ENCODE measurements around the gene ACO2.
"Not testable (repeated sequence)": the region's sequence is repeated elsewhere in the genome, so short reads cannot be mapped to it uniquely, and the experiment has no call there.

Gene ACO2

GRCh38 chr22:41568811-41569210 lies 99.9 kb downstream of the ACO2 start:
- no peak overlapping the region for H3K27ac ChIP-seq

GRCh38 chr22:41570221-41570620 lies 101.3 kb downstream of the ACO2 start:
- TF ChIP-seq, protein P1, sequence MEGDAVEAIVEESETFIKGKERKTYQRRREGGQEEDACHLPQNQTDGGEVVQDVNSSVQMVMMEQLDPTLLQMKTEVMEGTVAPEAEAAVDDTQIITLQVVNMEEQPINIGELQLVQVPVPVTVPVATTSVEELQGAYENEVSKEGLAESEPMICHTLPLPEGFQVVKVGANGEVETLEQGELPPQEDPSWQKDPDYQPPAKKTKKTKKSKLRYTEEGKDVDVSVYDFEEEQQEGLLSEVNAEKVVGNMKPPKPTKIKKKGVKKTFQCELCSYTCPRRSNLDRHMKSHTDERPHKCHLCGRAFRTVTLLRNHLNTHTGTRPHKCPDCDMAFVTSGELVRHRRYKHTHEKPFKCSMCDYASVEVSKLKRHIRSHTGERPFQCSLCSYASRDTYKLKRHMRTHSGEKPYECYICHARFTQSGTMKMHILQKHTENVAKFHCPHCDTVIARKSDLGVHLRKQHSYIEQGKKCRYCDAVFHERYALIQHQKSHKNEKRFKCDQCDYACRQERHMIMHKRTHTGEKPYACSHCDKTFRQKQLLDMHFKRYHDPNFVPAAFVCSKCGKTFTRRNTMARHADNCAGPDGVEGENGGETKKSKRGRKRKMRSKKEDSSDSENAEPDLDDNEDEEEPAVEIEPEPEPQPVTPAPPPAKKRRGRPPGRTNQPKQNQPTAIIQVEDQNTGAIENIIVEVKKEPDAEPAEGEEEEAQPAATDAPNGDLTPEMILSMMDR (conservative IDR thresholded peaks at IDR 0.05), result no peak
- no peak for TF ChIP-seq ZFX (IDR thresholded peaks at IDR 0.05)
- no peak overlapping the region for H3K27ac ChIP-seq

More at GRCh38 chr22:41568811-41569210, 99.9 kb downstream of the ACO2 start:
- TF ChIP-seq ZFX (IDR thresholded peaks at IDR 0.05), result no peak
- TF ChIP-seq, protein P1 (conservative IDR thresholded peaks at IDR 0.05), result no peak

DNA sequence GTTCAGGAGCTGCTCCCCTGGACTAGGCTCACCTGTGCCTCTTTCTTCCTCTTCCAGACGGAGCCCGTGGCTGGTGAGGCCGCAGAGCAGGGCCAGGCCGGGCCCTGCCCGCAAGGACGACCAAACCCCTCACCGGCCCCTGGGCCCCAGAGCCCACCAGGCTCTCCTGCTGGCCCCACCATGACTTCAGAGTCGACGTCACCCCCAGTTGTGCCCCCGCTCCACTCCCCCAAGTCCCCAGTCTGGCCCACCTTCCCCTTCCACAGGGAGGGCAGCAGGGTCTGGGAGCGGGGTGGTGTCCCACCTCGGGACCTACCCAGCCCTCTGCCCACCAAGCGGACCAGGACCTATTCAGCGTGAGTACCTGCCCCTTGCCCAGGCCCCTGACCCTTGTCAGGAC lies 102.9 kb downstream of the ACO2 start:
- no peak for TF ChIP-seq ZFX (IDR thresholded peaks at IDR 0.05)
- TF ChIP-seq, protein P1 (conservative IDR thresholded peaks at IDR 0.05), result no peak
- no peak overlapping the region for H3K27ac ChIP-seq

- H3K27ac ChIP-seq, result not testable (repeated sequence)
These were observed 103.4 kb downstream of the ACO2 start for GRCh38 chr22:41572305-41572704.

DNA sequence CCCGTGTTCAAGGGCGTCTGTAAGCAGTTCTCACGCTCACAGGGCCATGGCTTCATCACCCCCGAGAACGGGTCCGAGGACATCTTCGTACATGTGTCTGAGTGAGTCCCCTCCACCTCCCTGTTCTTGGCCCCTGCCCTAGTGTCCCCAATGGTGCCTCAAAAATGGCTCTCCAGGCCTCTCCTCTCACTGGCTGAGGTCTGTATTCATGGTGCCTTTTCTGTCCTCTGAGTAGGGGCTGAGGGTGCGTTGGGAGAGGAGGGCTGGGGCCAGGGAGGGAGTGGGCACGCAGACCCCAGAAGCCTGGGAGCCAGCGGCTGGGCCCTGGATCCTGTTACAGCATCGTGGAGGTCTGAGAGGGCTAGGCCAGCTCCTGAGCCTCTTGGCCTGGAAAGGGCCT lies 104.8 kb downstream of the ACO2 start:
- no peak overlapping the region for H3K27ac ChIP-seq
- TF ChIP-seq, protein P1 (conservative IDR thresholded peaks at IDR 0.05), result no peak
- TF ChIP-seq ZFX (IDR thresholded peaks at IDR 0.05), result no peak

GRCh38 chr22:41574847-41575381 lies 106.0 kb downstream of the ACO2 start:
- TF ChIP-seq ZFX (IDR thresholded peaks at IDR 0.05), result no peak
- TF ChIP-seq, protein P1 (conservative IDR thresholded peaks at IDR 0.05), result no peak
- no peak overlapping the region for H3K27ac ChIP-seq

GRCh38 chr22:41575533-41575932 lies 106.6 kb downstream of the ACO2 start:
- TF ChIP-seq, protein P1 (conservative IDR thresholded peaks at IDR 0.05), result no peak
- TF ChIP-seq ZFX (IDR thresholded peaks at IDR 0.05), result no peak
- no peak overlapping the region for H3K27ac ChIP-seq

DNA sequence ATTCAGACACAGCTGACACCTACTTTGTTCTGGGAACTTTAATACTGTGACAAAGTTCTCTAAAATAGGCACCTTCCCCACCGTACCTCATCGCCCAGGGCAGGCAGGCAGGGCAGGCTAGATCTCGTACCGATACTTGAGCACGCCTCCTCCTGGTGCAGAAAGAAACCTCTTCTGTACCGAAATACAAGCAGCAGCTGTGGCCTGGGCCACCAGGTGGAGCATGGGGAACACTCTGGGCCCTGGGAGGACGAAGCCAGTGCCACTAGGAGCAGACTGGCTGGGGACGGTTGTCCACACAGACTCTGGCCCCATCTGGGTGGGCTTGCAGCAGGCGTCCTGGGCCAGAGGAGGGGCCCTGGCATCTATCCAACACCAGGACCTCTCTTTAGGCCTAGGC lies 108.0 kb downstream of the ACO2 start:
- H3K27ac ChIP-seq, result no peak overlapping the region
- TF ChIP-seq, protein P1 (conservative IDR thresholded peaks at IDR 0.05), result no peak; the same call in 1 of the 2 replicates
- TF ChIP-seq ZFX (IDR thresholded peaks at IDR 0.05), result no peak

Data from C4-2B (cell line).